ENCODE measurements around the gene CRMP1.
A peak's percentile ranks its signal among the peaks of the same experiment; 100 is the strongest.

CRMP1 gene

DNA sequence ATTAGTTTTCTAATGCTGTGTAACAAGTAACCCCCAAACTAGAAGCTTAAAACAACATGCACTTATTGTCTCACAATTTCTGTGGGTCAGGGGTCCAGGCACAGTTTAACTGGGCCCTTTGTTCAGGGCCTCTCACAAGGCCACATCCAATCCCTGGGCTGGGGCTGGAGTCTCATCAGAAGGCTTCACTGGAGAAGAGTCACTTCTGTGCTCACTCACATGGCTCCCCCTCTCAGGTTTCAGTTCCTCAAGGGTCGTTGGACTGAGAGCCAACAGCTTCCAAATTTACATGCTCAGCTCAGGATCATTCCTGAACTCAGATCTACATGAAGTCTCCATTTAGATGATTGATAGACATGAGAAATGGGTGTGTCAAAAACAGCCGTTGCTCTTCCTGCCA is 104.7 kb downstream of the CRMP1 start:
- no peak for TF ChIP-seq CTCF (IDR thresholded peaks at IDR 0.05)
- no peak for DNase-seq (ENCODE audit: low spot score)
- Histone ChIP-seq H3K4me3 (no peak overlapping the region), H3K27ac (no peak overlapping the region)

DNA sequence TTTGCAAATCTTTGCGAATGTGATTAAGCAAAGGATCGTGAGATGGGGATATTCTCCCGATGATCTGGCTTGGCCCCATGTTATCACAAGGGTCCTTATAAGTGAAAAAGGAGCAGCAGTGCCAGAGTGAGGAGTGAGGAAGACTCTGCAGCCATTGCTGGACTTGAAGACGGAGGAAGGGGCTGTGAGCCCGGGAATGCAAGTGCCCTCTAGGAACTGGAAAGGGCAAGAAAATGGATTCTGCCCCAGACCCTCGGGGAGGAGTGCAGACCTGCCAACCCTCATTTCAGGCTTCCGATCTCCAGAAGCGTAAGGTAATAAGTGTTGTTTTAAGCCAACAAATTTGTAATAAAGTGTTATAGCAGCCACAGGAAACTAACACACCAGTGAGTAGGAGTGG is 105.6 kb downstream of the CRMP1 start:
- no peak for TF ChIP-seq CTCF (IDR thresholded peaks at IDR 0.05)
- H3K4me3 ChIP-seq: no peak overlapping the region
- DNase-seq (ENCODE audit: low spot score): peak; percentile 21

DNA sequence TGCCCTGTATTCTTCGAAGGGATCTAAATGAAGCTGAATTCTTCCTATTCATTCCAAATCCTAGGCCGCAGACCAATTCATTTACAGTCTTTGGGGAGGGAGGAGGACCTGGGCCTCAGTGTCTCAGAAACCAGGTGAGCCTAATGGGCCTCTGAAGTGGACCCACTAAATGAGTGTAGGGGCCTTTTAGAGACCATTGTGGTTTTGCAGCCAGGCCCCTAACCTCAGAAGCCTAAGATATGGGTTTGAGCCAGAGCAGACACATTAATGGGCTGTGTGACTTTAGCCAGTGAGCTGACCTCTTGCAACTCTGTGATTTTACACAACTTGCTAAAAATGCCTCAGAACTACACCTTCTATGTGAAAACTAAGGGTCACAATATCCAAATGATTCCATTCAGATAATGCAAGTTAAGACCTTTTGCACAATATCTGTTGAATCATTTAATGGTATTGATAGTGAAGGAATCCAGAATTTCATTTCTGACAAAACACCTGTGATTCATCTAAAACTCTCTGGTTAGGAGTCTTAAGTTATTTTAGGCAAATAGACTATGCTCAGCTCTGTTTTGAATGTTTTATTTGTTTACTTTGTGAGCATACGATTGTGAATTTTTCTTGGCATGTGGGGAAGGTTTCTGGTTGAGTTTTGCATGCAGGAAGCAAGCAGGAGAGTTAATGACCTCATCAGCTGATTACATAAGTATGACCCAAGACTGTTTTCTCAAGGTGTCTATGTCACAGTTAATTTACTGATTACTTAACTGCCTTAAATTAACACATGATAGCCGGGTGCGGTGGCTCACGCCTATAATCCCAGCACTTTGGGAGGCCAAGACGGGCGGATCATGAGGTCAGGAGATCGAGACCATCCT is 106.8 kb downstream of the CRMP1 start:
- Histone ChIP-seq H3K27ac (peak overlapping the region in 1 of 2 donors; percentile 16), H3K4me3 (no peak overlapping the region)
- no peak for DNase-seq (ENCODE audit: low spot score)
- TF ChIP-seq CTCF (IDR thresholded peaks at IDR 0.05): no peak

More for the DNA sequence above, 105.6 kb downstream of the CRMP1 start:
- H3K27ac ChIP-seq: no peak overlapping the region

DNA sequence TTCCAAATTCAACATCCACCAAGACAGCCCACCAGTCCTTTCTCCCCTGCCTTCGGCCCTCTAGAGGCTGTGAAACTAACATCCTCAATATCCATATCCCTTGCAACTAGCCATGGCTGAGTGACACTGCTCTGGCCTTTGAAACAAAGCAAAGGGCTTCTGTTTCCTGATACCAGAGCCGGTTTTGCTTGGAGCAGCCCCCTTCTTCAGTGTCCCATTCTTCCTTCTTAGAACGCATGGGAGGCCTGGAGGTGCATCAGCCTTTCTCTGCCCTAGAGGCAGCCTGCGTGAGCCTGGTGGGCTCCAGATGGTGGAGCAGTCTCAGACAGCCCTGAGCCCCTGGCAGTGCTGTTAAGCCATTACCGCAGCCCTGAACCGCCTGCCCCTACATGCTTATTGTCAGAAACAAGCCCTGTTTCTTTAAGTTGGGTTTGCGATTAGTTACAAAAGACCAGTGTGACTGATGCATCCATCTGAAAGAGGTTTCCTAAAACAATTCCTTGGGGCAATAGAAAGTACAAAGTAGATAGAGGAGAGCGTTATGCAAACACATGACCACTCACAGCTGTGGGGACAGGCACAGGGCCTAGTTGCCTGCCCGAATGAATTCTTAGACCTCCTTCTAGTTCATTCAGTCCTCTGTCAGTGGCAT is 107.8 kb downstream of the CRMP1 start:
- no peak overlapping the region for H3K27ac ChIP-seq
- no peak for TF ChIP-seq CTCF (IDR thresholded peaks at IDR 0.05)
- no peak overlapping the region for H3K4me3 ChIP-seq
- peak; percentile 49 for DNase-seq (ENCODE audit: low spot score)

- no peak for DNase-seq (ENCODE audit: low spot score)
Observed at GRCh38 chr4:5784021-5784420, 108.9 kb downstream of the CRMP1 start.

GRCh38 chr4:5783486-5783885 is 109.4 kb downstream of the CRMP1 start:
- H3K4me3 ChIP-seq: no peak overlapping the region
- no peak overlapping the region for H3K27ac ChIP-seq
- DNase-seq (ENCODE audit: low spot score): no peak
- no peak for TF ChIP-seq CTCF (IDR thresholded peaks at IDR 0.05)

More at GRCh38 chr4:5784021-5784420, 108.9 kb downstream of the CRMP1 start:
- H3K27ac ChIP-seq: no peak overlapping the region
- no peak overlapping the region for H3K4me3 ChIP-seq
- TF ChIP-seq CTCF (IDR thresholded peaks at IDR 0.05): no peak
